Type B pancreatic cell (in vitro differentiated cells): ENCODE data around the gene EVC. TPM values are rescaled to one million over a fixed set of nuclear protein-coding genes. Genes with fewer than 3 reads are reported as not detected.

Experiments
- DNase-seq: peaks from one replicate; pipeline ENCODE4 v3.0.0; 2021; ENCODE audit warnings: mixed read lengths; ENCODE audit not compliant: unreplicated experiment; ENCODE audit errors: extremely low spot score
- H3K27ac Mint-ChIP-seq: 2 replicates; pipeline ENCODE4 v1.8.0; 2021; ENCODE audit warnings: mild to moderate bottlenecking, mixed read lengths
- H3K27me3 Mint-ChIP-seq: 2 replicates; pipeline ENCODE4 v1.8.0; 2021; ENCODE audit warnings: mixed read lengths
- H3K36me3 Mint-ChIP-seq: 2 replicates; pipeline ENCODE4 v1.8.0; 2021; ENCODE audit warnings: mixed read lengths
- H3K4me1 Mint-ChIP-seq: one replicate; pipeline ENCODE4 v1.8.0; 2021; ENCODE audit warnings: mixed read lengths; ENCODE audit not compliant: unreplicated experiment
- H3K4me3 Mint-ChIP-seq: 2 replicates; pipeline ENCODE4 v1.8.0; 2021; ENCODE audit warnings: mild to moderate bottlenecking, mixed read lengths
- H3K9me3 Mint-ChIP-seq: 2 replicates; pipeline ENCODE4 v1.8.0; 2021; ENCODE audit warnings: mixed read lengths
- total RNA-seq: library from RNA; stranded (reverse); gene quantifications from 2 replicates; pipeline ENCODE4 v1.2.1, GENCODE V29; 2021; ENCODE audit warnings: low replicate concordance
- TF ChIP-seq, protein P1 (sequence below): fragments of 200-600 bp; sonication (generic); conservative IDR thresholded peaks from 2 replicates; pipeline ENCODE4 v1.5.0; 2021; ENCODE audit warnings: antibody characterized with exemption, mild to moderate bottlenecking

EVC gene
- total RNA-seq, 1 donor from 2014 or later = 29.2 TPM

DNA sequence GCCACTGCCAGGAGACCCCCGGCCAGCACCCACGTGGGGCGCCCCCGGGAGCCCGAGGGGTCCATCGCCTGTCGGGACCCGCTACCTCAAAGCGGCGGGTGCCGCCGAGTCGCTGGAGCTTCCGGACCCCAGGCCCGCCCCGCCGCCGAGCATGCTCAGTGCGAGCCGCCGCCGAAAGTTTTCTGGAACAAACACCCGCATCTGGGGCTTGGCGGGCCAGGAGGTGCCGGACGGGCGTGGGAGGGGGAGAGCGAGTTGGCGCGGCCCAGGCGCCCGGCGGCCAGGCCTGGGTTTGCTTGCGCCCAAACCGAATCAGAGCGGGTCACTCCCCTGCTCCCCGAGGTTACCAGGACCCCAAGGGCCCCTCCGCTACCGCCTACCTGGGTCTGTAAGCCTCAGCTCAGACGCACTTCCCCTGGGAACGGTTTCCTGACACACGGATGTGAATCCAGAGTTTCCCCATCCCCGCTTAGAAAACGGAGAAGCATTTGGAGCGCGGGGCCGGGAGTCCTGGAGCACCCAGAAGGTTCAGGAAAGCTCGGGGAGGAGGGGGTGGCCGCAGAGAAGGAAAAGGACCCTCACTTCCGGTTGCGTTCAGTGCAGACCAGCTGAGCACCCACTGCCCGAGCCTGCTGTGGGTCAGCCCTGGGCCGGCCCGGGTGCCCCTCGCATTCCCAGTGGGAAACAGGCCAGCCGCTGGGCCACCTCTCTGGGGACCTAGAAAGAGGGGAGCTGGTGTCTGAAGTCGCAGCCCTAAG is 2.4 kb upstream of the EVC start, which contains the start of gene EVC2:
Gene EVC2, minus strand, starts transcription at position 111 of the 758 bp plus-strand sequence. Its CDS starts 46 bp downstream, at position 65.
- Mint-ChIP-seq H3K9me3 (peaks cover 6% of the 10 kb centered on the region), H3K36me3 (peaks cover 16% of the 10 kb centered on the region), H3K4me1 (peaks cover 32% of the 10 kb centered on the region), H3K27me3 (no peaks in the 10 kb centered on the region), H3K4me3 (peak within 1 kb of the TSS; percentile 83), H3K27ac (peak within 1 kb of the TSS; percentile 26)
- TF ChIP-seq, protein P1, sequence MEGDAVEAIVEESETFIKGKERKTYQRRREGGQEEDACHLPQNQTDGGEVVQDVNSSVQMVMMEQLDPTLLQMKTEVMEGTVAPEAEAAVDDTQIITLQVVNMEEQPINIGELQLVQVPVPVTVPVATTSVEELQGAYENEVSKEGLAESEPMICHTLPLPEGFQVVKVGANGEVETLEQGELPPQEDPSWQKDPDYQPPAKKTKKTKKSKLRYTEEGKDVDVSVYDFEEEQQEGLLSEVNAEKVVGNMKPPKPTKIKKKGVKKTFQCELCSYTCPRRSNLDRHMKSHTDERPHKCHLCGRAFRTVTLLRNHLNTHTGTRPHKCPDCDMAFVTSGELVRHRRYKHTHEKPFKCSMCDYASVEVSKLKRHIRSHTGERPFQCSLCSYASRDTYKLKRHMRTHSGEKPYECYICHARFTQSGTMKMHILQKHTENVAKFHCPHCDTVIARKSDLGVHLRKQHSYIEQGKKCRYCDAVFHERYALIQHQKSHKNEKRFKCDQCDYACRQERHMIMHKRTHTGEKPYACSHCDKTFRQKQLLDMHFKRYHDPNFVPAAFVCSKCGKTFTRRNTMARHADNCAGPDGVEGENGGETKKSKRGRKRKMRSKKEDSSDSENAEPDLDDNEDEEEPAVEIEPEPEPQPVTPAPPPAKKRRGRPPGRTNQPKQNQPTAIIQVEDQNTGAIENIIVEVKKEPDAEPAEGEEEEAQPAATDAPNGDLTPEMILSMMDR = no peak
- no peak for DNase-seq

DNA sequence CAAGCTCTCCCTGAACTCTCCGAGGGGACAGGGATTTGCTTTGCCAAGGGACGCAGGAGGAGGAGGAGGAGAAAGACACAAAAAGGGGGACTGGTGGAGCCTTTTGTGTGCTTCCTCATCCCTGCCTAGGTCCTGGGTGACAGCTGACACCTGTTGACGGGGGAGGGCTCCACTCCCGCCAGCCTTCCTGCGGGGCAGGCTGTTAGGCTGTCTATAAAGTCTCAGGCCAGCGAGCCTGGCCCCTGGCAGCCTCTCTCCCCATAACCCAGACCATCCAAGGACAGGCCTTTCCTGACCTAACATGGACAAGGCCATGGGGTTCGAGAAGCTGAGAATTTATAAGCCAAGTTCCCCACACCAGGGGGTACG is 1.8 kb upstream of the EVC start:
- Mint-ChIP-seq H3K36me3 (peaks cover 15% of the 10 kb centered on the region), H3K27me3 (no peaks in the 10 kb centered on the region), H3K27ac (no peak overlapping the region), H3K4me3 (peak overlapping the region; percentile 74), H3K9me3 (peaks cover 1% of the 10 kb centered on the region), H3K4me1 (peaks cover 32% of the 10 kb centered on the region)
- TF ChIP-seq, protein P1 = no peak
- DNase-seq = no peak

DNA sequence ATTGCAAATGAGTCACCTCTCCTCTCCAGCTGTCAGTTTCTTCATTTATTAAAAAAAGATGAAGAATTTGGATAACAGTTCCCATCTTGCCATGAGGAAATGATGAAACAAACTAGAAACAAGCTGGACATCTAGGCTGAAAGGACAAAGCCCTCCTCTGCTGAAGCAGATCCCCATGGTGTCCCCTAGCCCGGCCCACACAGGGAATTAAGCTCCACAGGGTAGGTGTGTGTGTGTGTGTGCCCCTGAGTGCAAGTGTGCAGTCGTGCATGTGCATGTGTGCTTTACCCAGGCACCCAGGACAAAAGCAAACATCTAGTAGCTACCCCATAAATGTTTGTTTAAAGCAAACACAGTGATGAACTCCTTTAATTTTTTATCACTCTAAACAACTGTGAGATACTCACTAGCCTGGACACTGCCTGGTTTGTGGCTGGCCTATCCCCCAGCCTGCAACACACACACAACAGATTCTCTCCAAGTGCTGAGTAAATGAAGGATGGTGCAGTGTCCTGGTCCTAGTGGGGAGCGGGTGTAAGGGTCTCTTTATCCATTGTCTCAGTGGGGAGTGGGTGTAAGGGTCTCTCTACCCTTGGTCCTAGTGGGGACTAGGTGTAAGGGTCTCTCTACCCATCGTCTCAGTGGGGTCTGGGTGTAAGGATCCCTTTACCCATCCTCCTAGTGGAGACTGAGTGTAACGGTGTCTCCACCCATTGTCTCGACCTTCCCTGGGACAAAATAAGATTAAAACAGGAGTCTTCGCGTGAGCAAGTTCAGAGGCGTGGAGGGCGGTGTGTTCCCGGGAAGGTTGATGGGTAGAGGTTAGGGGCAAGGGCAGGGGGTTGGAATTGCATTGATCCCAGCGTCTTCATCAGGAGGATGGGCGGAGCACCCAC is 688 bp upstream of the EVC start:
- TF ChIP-seq, protein P1 = peak; percentile 73
- Mint-ChIP-seq H3K36me3 (peaks cover 17% of the 10 kb centered on the region), H3K27ac (peak overlapping the region; percentile 86), H3K4me1 (peaks cover 32% of the 10 kb centered on the region), H3K4me3 (peak overlapping the region; percentile 92), H3K9me3 (peaks cover 5% of the 10 kb centered on the region), H3K27me3 (no peaks in the 10 kb centered on the region)
- no peak for DNase-seq

DNA sequence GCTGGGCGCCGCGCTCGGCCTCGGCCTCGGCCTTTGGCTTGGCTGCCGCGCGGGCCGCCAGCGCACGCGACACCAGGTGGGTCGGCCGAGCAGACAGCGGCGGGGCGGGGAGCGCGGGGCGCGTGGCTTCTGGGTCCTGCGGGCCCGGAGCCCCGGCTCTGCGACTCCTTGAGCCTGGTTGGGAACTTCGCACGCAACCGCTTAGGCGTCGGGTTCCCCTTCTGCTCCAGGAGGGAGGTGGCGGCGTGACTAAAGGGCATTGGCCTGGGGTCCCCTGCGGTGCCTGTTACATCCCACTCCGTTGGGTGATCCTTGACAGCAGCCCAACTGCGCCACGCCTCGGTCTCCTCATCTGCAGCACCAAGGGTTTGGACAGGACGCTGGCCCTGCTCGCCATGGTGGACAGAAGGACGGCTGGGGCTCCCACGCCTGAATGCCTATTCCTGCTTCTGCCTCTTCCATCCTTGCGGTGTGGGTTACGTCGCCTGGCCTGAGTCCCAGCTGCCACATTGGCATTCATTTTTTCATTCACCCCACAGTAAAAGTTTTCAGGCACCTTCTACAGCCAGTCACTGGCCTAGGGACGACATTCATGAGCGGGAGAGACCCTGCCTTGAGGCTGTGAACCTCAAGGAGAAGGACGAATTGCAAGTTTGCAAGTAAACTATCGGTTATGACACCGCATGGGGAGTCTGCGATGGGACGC is 631 bp downstream of the EVC start:
- H3K9me3 Mint-ChIP-seq = peaks cover 5% of the 10 kb centered on the region
- no peak for DNase-seq
- H3K36me3 Mint-ChIP-seq = peaks cover 18% of the 10 kb centered on the region
- no peaks in the 10 kb centered on the region for H3K27me3 Mint-ChIP-seq
- peak overlapping the region; percentile 87 for H3K4me3 Mint-ChIP-seq
- TF ChIP-seq, protein P1 = no peak
- H3K27ac Mint-ChIP-seq = peak overlapping the region; percentile 46
- H3K4me1 Mint-ChIP-seq = peaks cover 32% of the 10 kb centered on the region

DNA sequence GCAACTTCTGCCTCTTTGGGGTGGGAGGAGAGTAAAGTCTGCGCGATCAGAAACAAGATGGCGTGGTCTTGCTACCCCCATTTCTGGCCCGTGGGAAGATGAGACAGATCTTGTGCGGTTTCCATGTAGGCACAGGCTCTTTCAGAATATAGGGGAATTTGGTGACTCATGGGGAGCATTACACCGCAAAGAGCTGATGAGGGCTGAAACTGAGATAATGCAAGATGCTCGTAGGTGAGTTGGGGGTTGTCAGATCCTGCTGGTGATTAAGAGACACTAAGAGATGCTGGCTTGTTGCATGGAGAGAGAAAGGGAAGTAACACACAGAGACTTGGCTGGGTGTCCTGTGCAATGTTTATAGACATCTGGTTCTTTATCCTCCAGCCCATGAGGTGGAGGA is 1.5 kb downstream of the EVC start:
- TF ChIP-seq, protein P1 = no peak
- H3K4me3 Mint-ChIP-seq = peak overlapping the region; percentile 87
- H3K36me3 Mint-ChIP-seq = peaks cover 22% of the 10 kb centered on the region
- DNase-seq = no peak
- peaks cover 5% of the 10 kb centered on the region for H3K9me3 Mint-ChIP-seq
- H3K4me1 Mint-ChIP-seq = peaks cover 26% of the 10 kb centered on the region
- H3K27ac Mint-ChIP-seq = no peak overlapping the region
- H3K27me3 Mint-ChIP-seq = no peaks in the 10 kb centered on the region
